CD14-positive monocyte (primary cell): ENCODE measurements around the gene KIT. TPM values are rescaled to one million over a fixed set of nuclear protein-coding genes. Genes with fewer than 3 reads are reported as not detected.

ENCODE experiments used
- DNase-seq, 3 donors: peaks; one replicate each; pipeline ENCODE4 v3.0.0-alpha.2; 2011 to 2022
- H2AFZ ChIP-seq: 2 replicates; pipeline ENCODE4 v1.6.0; 2012; ENCODE audit warnings: mild to moderate bottlenecking, low read depth, low read length, inconsistent platforms; ENCODE audit not compliant: insufficient read depth, poor library complexity, severe bottlenecking
- H3K27ac ChIP-seq, 2 donors: 1 replicate in 1 of 2; 2 replicates in 1 of 2; pipeline ENCODE4 v1.5.1; 2012 to 2013; ENCODE audit warnings: low read length in 2 of 2, control low read depth in 1 of 2, inconsistent platforms in 1 of 2, low read depth in 1 of 2, mild to moderate bottlenecking in 1 of 2
- H3K27me3 ChIP-seq, 2 donors: one replicate each; pipeline versions ENCODE4 v1.6.0 to v1.6.1; 2011 to 2013; ENCODE audit warnings: low read length in 2 of 2; ENCODE audit not compliant: control insufficient read depth in 2 of 2, insufficient read depth in 2 of 2
- H3K36me3 ChIP-seq, 2 donors: replicated peaks in 1 of 2; 1 replicate in 1 of 2; 2 replicates in 1 of 2; pipeline versions ENCODE4 v1.5.1 to v1.6.1; 2012 to 2013; ENCODE audit warnings: low read length in 2 of 2, control low read depth in 1 of 2, inconsistent platforms in 1 of 2, mild to moderate bottlenecking in 1 of 2; ENCODE audit not compliant: insufficient read depth in 2 of 2, control insufficient read depth in 1 of 2
- H3K4me1 ChIP-seq, 2 donors: 1 replicate in 1 of 2; 2 replicates in 1 of 2; pipeline versions ENCODE4 v1.5.1 to v1.6.1; 2012 to 2013; ENCODE audit warnings: low read length in 2 of 2, control low read depth in 1 of 2, inconsistent platforms in 1 of 2, mild to moderate bottlenecking in 1 of 2, moderate library complexity in 1 of 2; ENCODE audit not compliant: insufficient read depth in 2 of 2, control insufficient read depth in 1 of 2
- H3K4me2 ChIP-seq: replicated peaks from 2 replicates; pipeline ENCODE3; 2012; ENCODE audit warnings: low read length, moderate library complexity, mild to moderate bottlenecking; ENCODE audit not compliant: poor library complexity, severe bottlenecking; ENCODE audit errors: extremely low read depth
- H3K4me3 ChIP-seq, 3 experiments: fragments of 200-600 bp in 1 of 3; sonication (generic) in 1 of 3; replicated peaks in 1 of 3; 1 replicate in 2 of 3; 2 replicates in 1 of 3; pipeline ENCODE4 v1.5.1; 2011 to 2013; ENCODE audit warnings: low read length in 3 of 3, mild to moderate bottlenecking in 3 of 3, control low read depth in 2 of 3, low read depth in 2 of 3, inconsistent platforms in 1 of 3, moderate library complexity in 1 of 3
- H3K79me2 ChIP-seq: 2 replicates; pipeline ENCODE4 v1.6.0; 2012; ENCODE audit warnings: mild to moderate bottlenecking, control low read depth, inconsistent platforms, low read length, moderate library complexity; ENCODE audit not compliant: insufficient read depth
- H3K9ac ChIP-seq: 2 replicates; pipeline ENCODE4 v1.6.0; 2017; ENCODE audit warnings: low read length, mild to moderate bottlenecking; ENCODE audit not compliant: insufficient read depth, poor library complexity, severe bottlenecking
- H3K9me3 ChIP-seq, 2 donors: replicated peaks in 1 of 2; 1 replicate in 1 of 2; 2 replicates in 1 of 2; pipeline versions ENCODE4 v1.5.1 to v1.6.1; 2012 to 2013; ENCODE audit warnings: low read length in 2 of 2, control low read depth in 1 of 2; ENCODE audit not compliant: control insufficient read depth in 1 of 2, insufficient read depth in 1 of 2
- H4K20me1 ChIP-seq: 2 replicates; pipeline ENCODE4 v1.6.0; 2012; ENCODE audit warnings: mild to moderate bottlenecking, low read length, control low read depth, moderate library complexity; ENCODE audit not compliant: insufficient read depth
- H3K27ac Mint-ChIP-seq, 7 donors: one replicate each; pipeline ENCODE4 v1.8.0; 2020; ENCODE audit warnings: mild to moderate bottlenecking in 7 of 7, mixed read lengths in 7 of 7, moderate library complexity in 6 of 7, inconsistent platforms in 2 of 7
- H3K27me3 Mint-ChIP-seq, 3 donors: one replicate each; pipeline ENCODE4 v1.8.0; 2021 to 2022; ENCODE audit warnings: low read depth in 3 of 3, mild to moderate bottlenecking in 3 of 3, mixed read lengths in 3 of 3, moderate library complexity in 3 of 3, inconsistent platforms in 1 of 3
- H3K36me3 Mint-ChIP-seq, 2 donors: one replicate each; pipeline ENCODE4 v1.8.0; 2020; ENCODE audit warnings: mixed read lengths in 2 of 2, inconsistent platforms in 1 of 2, mild to moderate bottlenecking in 1 of 2
- H3K4me1 Mint-ChIP-seq: one replicate; pipeline ENCODE4 v1.8.0; 2020; ENCODE audit warnings: mild to moderate bottlenecking, mixed read lengths
- H3K4me3 Mint-ChIP-seq, 2 donors: one replicate each; pipeline ENCODE4 v1.8.0; 2020; ENCODE audit warnings: mild to moderate bottlenecking in 2 of 2, mixed read lengths in 2 of 2, moderate library complexity in 1 of 2
- H3K9me3 Mint-ChIP-seq, 7 donors: one replicate each; pipeline ENCODE4 v1.8.0; 2020 to 2022; ENCODE audit warnings: mixed read lengths in 7 of 7, mild to moderate bottlenecking in 6 of 7, moderate library complexity in 6 of 7, inconsistent platforms in 2 of 7
- whole genome bisulfite sequencing: methylation state at CpG from one replicate; pipeline ENCODE4 v1.1.5; 2013; ENCODE audit warnings: missing lambda C conversion rate; ENCODE audit not compliant: insufficient coverage; 5-methylcytosine and 5-hydroxymethylcytosine counted together
- intact Hi-C, 2 donors: fragments of 100-400 bp; cut with micrococcal nuclease; formaldehyde crosslinking; loops; one replicate each; pipeline versions ENCODE4 v1.15.0 to v1.15.1; 2023
- polyA plus RNA-seq, 3 donors: library from polyadenylated mRNA; depleted of rRNA in 1 of 3; unstranded in 2 of 3; stranded (reverse) in 1 of 3; fragments of 300-500 nt in 2 of 3; fragments of >200 nt in 1 of 3; fragmentation: Illumina TruSeq in 2 of 3; gene quantifications; 1 replicate in 2 of 3; 2 replicates in 1 of 3; pipeline ENCODE4 v1.2.3, GENCODE V29; 2012 to 2021
- TF ChIP-seq, protein P1 (sequence below): fragments of 200-600 bp; IDR thresholded peaks from one replicate; pipeline ENCODE4 v1.8.0; 2022; ENCODE audit warnings: antibody characterized with exemption, mild to moderate bottlenecking

The KIT gene
- polyA plus RNA-seq, 3 donors, result not detected

DNA sequence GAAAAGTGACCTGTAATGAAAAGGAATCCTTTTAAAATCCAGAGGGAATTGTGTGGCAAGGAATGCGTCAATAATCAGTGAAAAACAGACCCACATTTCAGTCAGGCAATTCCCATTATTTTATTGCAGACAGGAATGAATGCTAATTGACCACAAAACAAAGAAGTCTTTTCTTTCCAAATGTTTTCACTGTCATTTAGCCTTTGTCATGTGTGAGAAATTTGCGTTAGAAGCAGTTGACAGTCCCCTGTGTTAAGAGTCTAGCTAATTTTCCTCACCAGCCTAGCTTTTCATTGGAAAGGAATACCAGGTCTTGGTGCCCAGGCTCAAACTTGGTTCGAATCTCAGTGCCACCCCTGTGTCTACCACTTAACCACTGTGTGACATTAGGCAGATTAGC, 83.4 kb downstream of the KIT start:
- no peak for DNase-seq
- Histone ChIP-seq H3K4me1 (peaks cover 16 to 18% of the 10 kb centered on the region in 2 donors), H2AFZ (no peak overlapping the region), H3K4me2 (no peak overlapping the region), H3K9me3 (no peaks in the 10 kb centered on the region), H3K27ac (no peak overlapping the region), H3K4me3 (no peak overlapping the region), H3K79me2 (no peaks in the 10 kb centered on the region), H4K20me1 (no peaks in the 10 kb centered on the region), H3K9ac (no peak overlapping the region), H3K36me3 (no peaks in the 10 kb centered on the region), H3K27me3 (no peaks in the 10 kb centered on the region)
- H3K36me3 Mint-ChIP-seq, result no peaks in the 10 kb centered on the region
- intact Hi-C loops, result no loop called here
- TF ChIP-seq, protein P1, sequence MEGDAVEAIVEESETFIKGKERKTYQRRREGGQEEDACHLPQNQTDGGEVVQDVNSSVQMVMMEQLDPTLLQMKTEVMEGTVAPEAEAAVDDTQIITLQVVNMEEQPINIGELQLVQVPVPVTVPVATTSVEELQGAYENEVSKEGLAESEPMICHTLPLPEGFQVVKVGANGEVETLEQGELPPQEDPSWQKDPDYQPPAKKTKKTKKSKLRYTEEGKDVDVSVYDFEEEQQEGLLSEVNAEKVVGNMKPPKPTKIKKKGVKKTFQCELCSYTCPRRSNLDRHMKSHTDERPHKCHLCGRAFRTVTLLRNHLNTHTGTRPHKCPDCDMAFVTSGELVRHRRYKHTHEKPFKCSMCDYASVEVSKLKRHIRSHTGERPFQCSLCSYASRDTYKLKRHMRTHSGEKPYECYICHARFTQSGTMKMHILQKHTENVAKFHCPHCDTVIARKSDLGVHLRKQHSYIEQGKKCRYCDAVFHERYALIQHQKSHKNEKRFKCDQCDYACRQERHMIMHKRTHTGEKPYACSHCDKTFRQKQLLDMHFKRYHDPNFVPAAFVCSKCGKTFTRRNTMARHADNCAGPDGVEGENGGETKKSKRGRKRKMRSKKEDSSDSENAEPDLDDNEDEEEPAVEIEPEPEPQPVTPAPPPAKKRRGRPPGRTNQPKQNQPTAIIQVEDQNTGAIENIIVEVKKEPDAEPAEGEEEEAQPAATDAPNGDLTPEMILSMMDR, result no peak
- WGBS, result no CpG with 5 or more reads among the region's 3 CpGs
- peaks cover 0 to 2% (median 0%) of the 10 kb centered on the region in 7 donors for H3K9me3 Mint-ChIP-seq
- H3K27me3 Mint-ChIP-seq, result peaks cover 0 to 2% (median 0%) of the 10 kb centered on the region in 3 donors
- H3K27ac Mint-ChIP-seq, result peak overlapping the region in 1 of 7 donors; percentile 42
- no peak overlapping the region for H3K4me3 Mint-ChIP-seq
- peaks cover 24% of the 10 kb centered on the region for H3K4me1 Mint-ChIP-seq

DNA sequence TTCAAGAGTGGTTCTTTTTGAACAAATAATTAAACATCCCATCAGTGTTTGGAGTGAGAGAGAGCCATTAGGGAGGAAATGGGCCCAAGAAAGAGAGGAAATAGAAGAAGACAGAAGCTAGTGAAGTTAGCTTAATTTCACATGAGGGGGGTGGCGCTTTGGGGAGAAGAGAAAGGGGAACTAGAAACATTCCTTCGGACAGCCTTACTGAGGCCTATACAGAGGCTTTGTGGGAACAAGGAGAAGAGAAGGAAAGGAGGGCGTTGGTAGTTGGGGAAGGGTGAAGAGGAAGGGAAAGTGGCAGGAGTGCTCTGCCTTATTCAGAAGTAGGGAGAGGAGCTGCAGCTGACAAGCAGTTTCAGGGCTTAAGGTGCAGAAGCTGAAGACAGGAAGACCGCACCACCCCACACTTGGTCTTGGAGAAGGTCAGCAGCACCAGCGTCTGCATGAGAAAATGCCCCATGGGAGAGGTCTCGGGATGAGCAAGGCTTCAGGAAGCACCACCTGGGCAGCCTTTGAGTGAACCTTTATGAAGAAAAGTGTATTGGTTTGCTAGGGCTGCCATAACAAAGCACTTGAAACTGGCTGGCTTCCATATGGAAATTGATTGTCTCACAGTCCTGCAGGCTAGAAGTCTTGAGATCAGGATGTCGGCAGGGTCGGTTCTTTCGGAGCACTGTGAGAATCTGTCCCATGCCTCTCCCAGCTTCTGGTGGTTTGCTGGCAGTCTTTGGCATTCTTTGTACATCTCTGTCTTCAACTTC, 85.1 kb downstream of the KIT start:
- DNase-seq, result peak; percentile 12 to 39 (median 27)
- Mint-ChIP-seq H3K27me3 (peaks cover 0 to 2% (median 0%) of the 10 kb centered on the region in 3 donors), H3K4me1 (peaks cover 17% of the 10 kb centered on the region), H3K4me3 (peak overlapping the region; percentile 34 to 65), H3K27ac (peak overlapping the region in 6 of 7 donors; percentile 1 to 77 (median 59)), H3K36me3 (no peaks in the 10 kb centered on the region), H3K9me3 (peaks cover 0 to 3% (median 0%) of the 10 kb centered on the region in 7 donors)
- intact Hi-C loops, result no loop called here
- H3K4me2 ChIP-seq, result peak overlapping the region; percentile 11
- H3K79me2 ChIP-seq, result no peaks in the 10 kb centered on the region
- H3K9me3 ChIP-seq, result no peaks in the 10 kb centered on the region
- H3K4me3 ChIP-seq, result no peak overlapping the region
- no peak overlapping the region for H3K9ac ChIP-seq
- peak overlapping the region; percentile 13 for H2AFZ ChIP-seq
- H3K27ac ChIP-seq, result peak overlapping the region; percentile 6 to 39
- TF ChIP-seq, protein P1, result no peak
- H3K27me3 ChIP-seq, result no peaks in the 10 kb centered on the region
- 10% methylated on average over 4 of the region's 9 CpGs for WGBS
- no peaks in the 10 kb centered on the region for H4K20me1 ChIP-seq
- H3K4me1 ChIP-seq, result peaks cover 16 to 18% of the 10 kb centered on the region in 2 donors
- no peaks in the 10 kb centered on the region for H3K36me3 ChIP-seq
